PC-3 (cell line): ENCODE data around the gene CEBPZ. TPM values are rescaled to one million over a fixed set of nuclear protein-coding genes. Genes with fewer than 3 reads are reported as not detected.

Source experiments
- ATAC-seq: fragments of 200-7000 bp; cut with Tn5 transposase; 2 replicates; pipeline ENCODE4 v1.9.1; 2020; ENCODE audit warnings: mild to moderate bottlenecking, moderate library complexity
- BruUV-seq: library from RNA; stranded (reverse); fragments of 400-500 nt; replicated peaks from 2 replicates; lab custom pipeline; 2021; lab: Mats Ljungman, UMichigan
- CTCF ChIA-PET: fragments of 300-600 bp; sonication (Branson Sonifier 250); formaldehyde crosslinking; loops from one replicate; lab custom pipeline; 2022; ENCODE audit warnings: antibody characterized with exemption; lab: Charles Lee
- POLR2A ChIA-PET: fragments of 300-600 bp; sonication (Branson Sonifier 250); formaldehyde crosslinking; loops from one replicate; lab custom pipeline; 2022; ENCODE audit warnings: antibody characterized with exemption; ENCODE audit not compliant: unreplicated experiment; lab: Charles Lee
- DNase-seq: peaks from one replicate; pipeline ENCODE4 v3.0.0-alpha.2; 2015
- H2AFZ ChIP-seq: fragments of 300-600 bp; sonication (generic); 2 replicates; pipeline ENCODE4 v1.6.0; 2016; ENCODE audit warnings: antibody characterized with exemption, low read length
- H3F3A ChIP-seq: fragments of 300-600 bp; sonication (generic); one replicate; pipeline ENCODE4 v1.6.0; 2017; ENCODE audit warnings: antibody characterized with exemption, low read length, control low read depth, mild to moderate bottlenecking; ENCODE audit not compliant: unreplicated experiment
- H3K27ac ChIP-seq: fragments of 300-600 bp; sonication (generic); 2 replicates; pipeline ENCODE4 v1.5.1; 2016; ENCODE audit warnings: mild to moderate bottlenecking, low read length
- H3K27me3 ChIP-seq: fragments of 300-600 bp; sonication (generic); 2 replicates; pipeline ENCODE4 v1.6.1; 2016; ENCODE audit warnings: low read length, mixed read lengths
- H3K36me3 ChIP-seq: fragments of 300-600 bp; sonication (generic); 2 replicates; pipeline ENCODE4 v1.6.1; 2016; ENCODE audit warnings: low read depth, mixed run types, low read length, mixed read lengths
- H3K4me1 ChIP-seq: fragments of 300-600 bp; sonication (generic); 2 replicates; pipeline ENCODE4 v1.5.1; 2016; ENCODE audit warnings: low read length; ENCODE audit not compliant: insufficient read depth
- H3K4me2 ChIP-seq: fragments of 300-600 bp; sonication (generic); 2 replicates; pipeline ENCODE4 v1.6.0; 2016; ENCODE audit warnings: low read length
- H3K4me3 ChIP-seq: fragments of 300-600 bp; sonication (generic); 2 replicates; pipeline ENCODE4 v1.5.1; 2016; ENCODE audit warnings: mild to moderate bottlenecking, low read length, mixed read lengths
- H3K79me2 ChIP-seq: fragments of 300-600 bp; sonication (generic); 2 replicates; pipeline ENCODE4 v1.6.1; 2017; ENCODE audit warnings: low read length, mixed read lengths
- H3K9ac ChIP-seq: fragments of 300-600 bp; sonication (generic); 2 replicates; pipeline ENCODE4 v1.6.0; 2016; ENCODE audit warnings: mild to moderate bottlenecking, low read length
- H3K9me2 ChIP-seq: fragments of 300-600 bp; sonication (generic); replicated peaks from 2 replicates; pipeline ENCODE4 v1.6.1; 2016; ENCODE audit warnings: mixed run types, low read length, mixed read lengths
- H3K9me3 ChIP-seq: fragments of 300-600 bp; sonication (generic); 2 replicates; pipeline ENCODE4 v1.6.1; 2016; ENCODE audit warnings: low read length, mixed read lengths
- H4K20me1 ChIP-seq: fragments of 300-600 bp; sonication (generic); 2 replicates; pipeline ENCODE4 v1.6.1; 2016; ENCODE audit warnings: low read length, mixed read lengths
- CTCF ChIP-seq: fragments of 300-600 bp; sonication (generic); conservative IDR thresholded peaks from 2 replicates; pipeline ENCODE4 v1.5.1; 2017; ENCODE audit warnings: antibody characterized with exemption, low read depth, mild to moderate bottlenecking, low read length
- EZH2 ChIP-seq: fragments of 300-600 bp; sonication (generic); IDR thresholded peaks from one replicate; pipeline ENCODE4 v1.6.1; 2017; ENCODE audit warnings: antibody characterized with exemption, mild to moderate bottlenecking, low read length; ENCODE audit not compliant: unreplicated experiment
- EZH2phosphoT487 ChIP-seq: fragments of 300-600 bp; sonication (generic); IDR thresholded peaks from 2 replicates; pipeline ENCODE4 v1.6.1; 2018; ENCODE audit warnings: mild to moderate bottlenecking, antibody characterized with exemption, low read length, borderline replicate concordance
- intact Hi-C: fragments of 100-400 bp; cut with micrococcal nuclease; formaldehyde crosslinking; loops from 2 replicates; pipeline ENCODE4 v1.9.0; 2023
- total RNA-seq: library from RNA; depleted of rRNA; stranded (reverse); fragments of >200 nt; gene quantifications from 2 replicates; pipeline ENCODE4 v1.2.3, GENCODE V29; 2014

CEBPZ gene
- total RNA-seq, 1 experiment from 2014 or later, result 39.8 TPM

GRCh38 chr2:37167636-37168180 lies 63.7 kb downstream of the CEBPZ start:
- TF ChIP-seq CTCF, result no peak
- TF ChIP-seq EZH2, result no peak
- no peak for TF ChIP-seq EZH2phosphoT487
- Histone ChIP-seq H3F3A (no peaks in the 10 kb centered on the region), H3K27ac (no peak overlapping the region), H3K79me2 (no peaks in the 10 kb centered on the region), H3K9me3 (peaks cover 5% of the 10 kb centered on the region), H3K9me2 (no peaks in the 10 kb centered on the region), H3K9ac (no peak overlapping the region), H3K4me3 (no peak overlapping the region), H2AFZ (peak overlapping the region; percentile 82), H4K20me1 (no peaks in the 10 kb centered on the region), H3K4me1 (peaks cover 5% of the 10 kb centered on the region), H3K4me2 (peak overlapping the region; percentile 20; the same call in 1 of the 2 replicates), H3K36me3 (0 out of 2 replicates have a peak, but pooled peaks cover 3% of the 10 kb centered on the region), H3K27me3 (no peaks in the 10 kb centered on the region)
- ChIA-PET POLR2A (no interaction called here), CTCF (no interaction called here)
- DNase-seq (peak; percentile 30), ATAC-seq (peak; percentile 60)
- BruUV-seq, result no TSS peak
- intact Hi-C loops, result loop anchor here (1.0 to 5.0 kb wide), 4 partner anchors 45 to 725 kb away; no protein-coding TSS in a partner anchor

GRCh38 chr2:37164757-37165156 lies 66.6 kb downstream of the CEBPZ start:
- H4K20me1 ChIP-seq, result no peaks in the 10 kb centered on the region
- no peak overlapping the region for H3K4me3 ChIP-seq
- H3K27me3 ChIP-seq, result no peaks in the 10 kb centered on the region
- 0 out of 2 replicates have a peak, but pooled peaks cover 3% of the 10 kb centered on the region for H3K36me3 ChIP-seq
- H3K27ac ChIP-seq, result no peak overlapping the region
- CTCF ChIA-PET, result no interaction called here
- DNase-seq (no peak), ATAC-seq (no peak)
- H2AFZ ChIP-seq, result no peak overlapping the region
- no peaks in the 10 kb centered on the region for H3F3A ChIP-seq
- H3K79me2 ChIP-seq, result no peaks in the 10 kb centered on the region
- intact Hi-C loops, result loop anchor here (5.0 kb wide), 3 partner anchors 48 to 728 kb away; no protein-coding TSS in a partner anchor
- TF ChIP-seq CTCF (no peak), EZH2 (no peak), EZH2phosphoT487 (no peak)
- no peaks in the 10 kb centered on the region for H3K9me2 ChIP-seq
- peaks cover 5% of the 10 kb centered on the region for H3K4me1 ChIP-seq
- H3K9ac ChIP-seq, result no peak overlapping the region
- BruUV-seq, result no TSS peak
- no peak overlapping the region for H3K4me2 ChIP-seq
- POLR2A ChIA-PET, result no interaction called here
- peaks cover 5% of the 10 kb centered on the region for H3K9me3 ChIP-seq
